Measurements from ENCODE around the gene SLC22A8. TPM values are rescaled to one million over a fixed set of nuclear protein-coding genes. Genes with fewer than 3 reads are reported as not detected.

The SLC22A8 gene
- total RNA-seq, 1 donor from 2014 or later = not detected

DNA sequence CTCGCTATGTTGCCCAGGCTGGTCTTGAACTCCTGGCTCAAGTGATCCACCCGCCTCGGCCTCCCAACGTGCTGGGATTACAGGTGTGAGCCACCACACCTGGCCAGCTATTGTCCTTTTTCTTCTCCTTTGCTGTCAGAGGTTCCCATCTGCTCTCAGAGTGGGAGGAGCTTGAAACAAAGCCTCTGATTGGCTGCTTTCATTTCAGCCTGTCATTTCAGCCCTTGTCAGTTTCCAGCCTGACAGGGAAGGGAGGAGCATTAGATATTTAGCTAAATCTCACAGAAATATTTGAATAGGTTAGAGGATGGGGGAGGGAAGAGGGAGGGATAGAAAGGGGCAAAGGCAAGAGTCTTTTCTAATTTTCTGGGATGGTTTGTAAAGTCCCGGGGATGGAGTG, 39.5 kb downstream of the SLC22A8 start:
- DNase-seq (ENCODE audit: low read depth) = no peak
- TF ChIP-seq, protein P1, sequence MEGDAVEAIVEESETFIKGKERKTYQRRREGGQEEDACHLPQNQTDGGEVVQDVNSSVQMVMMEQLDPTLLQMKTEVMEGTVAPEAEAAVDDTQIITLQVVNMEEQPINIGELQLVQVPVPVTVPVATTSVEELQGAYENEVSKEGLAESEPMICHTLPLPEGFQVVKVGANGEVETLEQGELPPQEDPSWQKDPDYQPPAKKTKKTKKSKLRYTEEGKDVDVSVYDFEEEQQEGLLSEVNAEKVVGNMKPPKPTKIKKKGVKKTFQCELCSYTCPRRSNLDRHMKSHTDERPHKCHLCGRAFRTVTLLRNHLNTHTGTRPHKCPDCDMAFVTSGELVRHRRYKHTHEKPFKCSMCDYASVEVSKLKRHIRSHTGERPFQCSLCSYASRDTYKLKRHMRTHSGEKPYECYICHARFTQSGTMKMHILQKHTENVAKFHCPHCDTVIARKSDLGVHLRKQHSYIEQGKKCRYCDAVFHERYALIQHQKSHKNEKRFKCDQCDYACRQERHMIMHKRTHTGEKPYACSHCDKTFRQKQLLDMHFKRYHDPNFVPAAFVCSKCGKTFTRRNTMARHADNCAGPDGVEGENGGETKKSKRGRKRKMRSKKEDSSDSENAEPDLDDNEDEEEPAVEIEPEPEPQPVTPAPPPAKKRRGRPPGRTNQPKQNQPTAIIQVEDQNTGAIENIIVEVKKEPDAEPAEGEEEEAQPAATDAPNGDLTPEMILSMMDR (conservative IDR thresholded peaks at IDR 0.05; ENCODE audit: low read depth, low read length) = no peak

DNA sequence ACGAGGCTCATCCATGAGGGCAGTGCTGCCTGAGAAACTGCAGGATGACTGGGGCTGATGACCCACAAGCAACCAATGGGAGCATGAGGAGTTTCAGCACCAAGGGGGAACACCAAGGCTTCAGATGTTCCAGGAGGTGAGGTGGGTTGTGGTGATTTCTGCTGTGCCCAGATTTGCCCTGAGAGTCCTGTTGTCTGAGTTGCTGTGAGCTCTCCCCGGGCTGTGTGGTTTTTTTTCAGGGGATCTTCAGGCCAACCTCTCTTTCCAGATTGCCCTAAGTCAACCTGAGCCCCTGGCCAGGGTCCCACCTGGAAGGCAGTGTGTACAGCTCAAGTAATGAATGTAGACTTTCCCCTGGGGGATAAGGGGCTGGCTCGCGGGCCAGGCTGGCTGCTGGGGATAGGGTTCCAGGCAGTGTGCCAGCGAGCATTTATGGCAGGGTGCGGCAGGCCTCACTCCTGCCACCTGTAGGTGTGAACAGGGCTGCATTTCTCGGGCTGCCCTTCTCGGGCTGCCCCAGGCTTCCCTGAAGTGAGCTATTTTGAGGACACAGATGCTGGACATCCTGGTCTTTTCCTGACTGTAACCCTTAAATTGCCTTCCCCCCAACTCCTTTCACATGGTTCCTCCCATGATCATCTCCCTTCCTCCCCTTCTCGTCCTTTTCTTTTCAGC, 40.7 kb downstream of the SLC22A8 start:
- no peak overlapping the region for H3K4me3 ChIP-seq (ENCODE audit: low read depth, low read length)
- TF ChIP-seq, protein P1 (conservative IDR thresholded peaks at IDR 0.05; ENCODE audit: low read depth, low read length) = peak; percentile 59
- DNase-seq (ENCODE audit: low read depth) = no peak

More for the DNA sequence above, 39.5 kb downstream of the SLC22A8 start:
- no peak overlapping the region for H3K4me3 ChIP-seq (ENCODE audit: low read depth, low read length)

DNA sequence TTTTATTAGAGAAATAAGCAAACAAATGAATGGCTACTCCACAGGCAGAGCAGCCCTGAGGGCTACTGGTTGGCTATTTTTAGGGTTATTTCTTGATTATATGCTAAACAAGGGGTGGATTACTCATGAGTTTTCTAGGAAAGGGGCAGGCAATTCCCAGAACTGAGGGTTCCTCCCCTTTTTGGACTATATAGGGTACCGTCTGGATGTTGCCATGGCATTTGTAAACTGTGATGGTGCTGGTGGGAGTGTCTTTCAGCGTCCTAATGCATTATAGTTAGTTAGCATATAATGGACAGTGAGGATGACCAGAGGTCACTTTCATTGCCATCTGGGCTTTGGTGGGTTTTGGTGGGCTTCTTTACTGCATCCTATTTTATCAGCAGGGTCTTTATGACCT, 50.1 kb downstream of the SLC22A8 start:
- H3K4me3 ChIP-seq (ENCODE audit: low read depth, low read length) = no peak overlapping the region
- no peak for DNase-seq (ENCODE audit: low read depth)
- TF ChIP-seq, protein P1 (conservative IDR thresholded peaks at IDR 0.05; ENCODE audit: low read depth, low read length) = no peak

DNA sequence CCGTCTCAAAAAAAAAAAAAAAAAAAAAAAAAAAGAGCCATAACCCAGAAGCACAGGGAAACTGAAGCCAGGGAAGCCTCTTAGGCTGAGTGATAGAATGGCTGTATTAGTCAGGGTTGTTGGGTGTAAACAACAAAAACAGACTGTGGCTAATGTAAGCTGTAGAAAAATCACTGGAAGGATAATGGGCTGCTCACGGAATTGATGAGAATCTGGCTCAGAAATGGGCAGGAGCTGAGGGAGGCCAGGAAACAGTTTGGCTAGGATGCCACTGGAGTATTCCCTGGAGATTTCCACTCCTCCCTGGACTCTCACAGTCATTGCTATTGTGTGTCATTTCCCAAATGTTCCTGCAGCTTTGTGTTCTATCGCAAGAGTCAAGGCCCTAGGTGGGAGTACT, 53.2 kb downstream of the SLC22A8 start:
- TF ChIP-seq, protein P1 (conservative IDR thresholded peaks at IDR 0.05; ENCODE audit: low read depth, low read length) = no peak
- H3K4me3 ChIP-seq (ENCODE audit: low read depth, low read length) = no peak overlapping the region
- DNase-seq (ENCODE audit: low read depth) = no peak

DNA sequence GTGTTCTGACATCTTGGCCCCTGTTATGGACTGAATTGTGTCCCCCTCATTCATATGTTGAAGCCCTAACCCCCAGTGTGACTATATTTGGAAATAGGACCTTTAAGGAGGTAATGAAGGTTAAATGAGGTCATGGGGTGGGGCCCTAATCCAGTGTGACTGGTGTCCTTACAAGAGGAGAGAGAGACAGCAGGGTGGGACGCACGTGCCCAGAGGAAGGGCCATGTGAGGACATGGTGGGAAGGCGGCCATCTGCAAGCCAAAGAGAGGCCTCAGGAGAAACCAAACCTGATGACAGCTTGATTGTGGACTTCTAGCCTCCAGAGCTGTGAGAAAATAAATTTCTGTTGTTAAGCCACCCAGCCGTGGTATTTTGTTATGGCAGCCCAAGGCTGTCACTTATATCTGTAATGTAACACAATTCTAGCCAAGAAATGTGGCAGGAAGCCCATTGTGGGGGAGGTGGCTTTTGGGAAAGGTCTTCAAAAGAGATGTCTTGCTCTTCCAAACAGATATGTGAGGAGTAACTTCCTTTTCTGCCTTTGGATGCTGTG, 54.5 kb downstream of the SLC22A8 start:
- TF ChIP-seq, protein P1 (conservative IDR thresholded peaks at IDR 0.05; ENCODE audit: low read depth, low read length) = no peak
- no peak for DNase-seq (ENCODE audit: low read depth)
- no peak overlapping the region for H3K4me3 ChIP-seq (ENCODE audit: low read depth, low read length)

DNA sequence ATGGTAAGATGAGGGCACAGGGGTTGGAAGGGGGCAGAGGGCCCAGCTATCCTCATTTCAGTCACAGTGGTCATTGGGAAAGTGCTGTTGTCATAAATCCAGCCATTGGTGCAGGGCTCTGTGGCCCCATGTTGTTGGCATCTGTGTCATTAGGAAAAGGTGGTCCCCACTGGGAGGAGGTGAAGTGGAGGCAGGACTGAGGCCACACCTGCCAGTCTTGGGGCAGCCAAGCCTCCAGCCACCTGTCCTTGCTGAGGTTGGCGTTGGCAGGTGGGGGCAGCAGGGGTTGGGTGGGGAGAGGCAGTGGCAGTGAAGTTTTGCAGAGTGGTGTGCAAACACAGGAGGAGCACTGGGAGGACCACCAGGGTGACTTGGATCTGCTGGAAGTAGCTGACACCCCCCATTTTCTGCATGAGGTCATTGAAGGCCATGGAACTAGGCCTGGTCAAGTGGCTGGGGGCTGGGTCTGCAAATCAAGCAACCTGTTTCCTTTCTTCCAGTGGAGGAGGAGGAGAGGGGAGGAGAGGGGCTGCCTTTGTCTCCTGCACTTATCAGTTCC, 56.1 kb downstream of the SLC22A8 start:
- H3K4me3 ChIP-seq (ENCODE audit: low read depth, low read length) = no peak overlapping the region
- no peak for DNase-seq (ENCODE audit: low read depth)
- TF ChIP-seq, protein P1 (conservative IDR thresholded peaks at IDR 0.05; ENCODE audit: low read depth, low read length) = no peak

All from epithelial cell of proximal tubule (primary cell).